ENCODE measurements around the gene PXN.

GRCh38 chr12:120239776-120240494 is 25.6 kb downstream of the PXN start:
- TF ChIP-seq, protein P1, sequence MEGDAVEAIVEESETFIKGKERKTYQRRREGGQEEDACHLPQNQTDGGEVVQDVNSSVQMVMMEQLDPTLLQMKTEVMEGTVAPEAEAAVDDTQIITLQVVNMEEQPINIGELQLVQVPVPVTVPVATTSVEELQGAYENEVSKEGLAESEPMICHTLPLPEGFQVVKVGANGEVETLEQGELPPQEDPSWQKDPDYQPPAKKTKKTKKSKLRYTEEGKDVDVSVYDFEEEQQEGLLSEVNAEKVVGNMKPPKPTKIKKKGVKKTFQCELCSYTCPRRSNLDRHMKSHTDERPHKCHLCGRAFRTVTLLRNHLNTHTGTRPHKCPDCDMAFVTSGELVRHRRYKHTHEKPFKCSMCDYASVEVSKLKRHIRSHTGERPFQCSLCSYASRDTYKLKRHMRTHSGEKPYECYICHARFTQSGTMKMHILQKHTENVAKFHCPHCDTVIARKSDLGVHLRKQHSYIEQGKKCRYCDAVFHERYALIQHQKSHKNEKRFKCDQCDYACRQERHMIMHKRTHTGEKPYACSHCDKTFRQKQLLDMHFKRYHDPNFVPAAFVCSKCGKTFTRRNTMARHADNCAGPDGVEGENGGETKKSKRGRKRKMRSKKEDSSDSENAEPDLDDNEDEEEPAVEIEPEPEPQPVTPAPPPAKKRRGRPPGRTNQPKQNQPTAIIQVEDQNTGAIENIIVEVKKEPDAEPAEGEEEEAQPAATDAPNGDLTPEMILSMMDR (IDR thresholded peaks at IDR 0.05), result no peak
- TF ChIP-seq EZH2phosphoT487 (IDR thresholded peaks at IDR 0.05) (no peak), EZH2 (IDR thresholded peaks at IDR 0.05) (no peak)
